Heart left ventricle (tissue), 13 donors: ENCODE measurements around the gene ERH.
"Not testable (repeated sequence)": the region's sequence is repeated elsewhere in the genome, so short reads cannot be mapped to it uniquely, and the experiment has no call there.

Source experiments
- CTCF ChIP-seq, 12 donors: fragments of 200-600 bp; sonication (generic) in 4 of 12; IDR thresholded peaks; one replicate each; pipeline versions ENCODE4 v1.5.0 to v1.8.0; 2018 to 2022; ENCODE audit warnings: antibody characterized with exemption in 12 of 12, mild to moderate bottlenecking in 5 of 12
- POLR2A ChIP-seq, 2 donors: fragments of 450-650 bp; IDR thresholded peaks; one replicate each; pipeline ENCODE4 v1.6.1; 2017; ENCODE audit warnings: antibody characterized with exemption in 2 of 2, mild to moderate bottlenecking in 2 of 2, moderate library complexity in 2 of 2
- donor health status: ischemic (EF 13 %, LVEDD 7.1; RV severe dilation, severe dysfunction).
- donor health status: DM: no; HTN: yes; CAD: no.
- donor health status: DM: no; HTN: no; CAD: no.
- donor health status: ischemic (EF 25% LVEDD 6.9; RV normal size, moderate dysfunction).
- donor health status: ischemic (EF 25% LVEDD 5.7; RV mildly dilated, moderate dysfunction).
- donor health status: ischemic (EF 35%, LVEDD 5.7; RV mildly dilated, moderate dysfunction).
- donor health status: nonischemic (EF 11% LVEDD 7.7; RV severe dilation, severe dysfunction).
- donor health status: DM: yes; HTN: yes; CAD: no.
- donor health status: PGD.
- donor health status: ischemic (EF 29% LVEDD 5.4; RV normal size, mild dysfunction).
- donor health status: nonischemic (EF 23%, LVEDD 6.1; RV moderate dilation, normal function).

- not testable (repeated sequence) for TF ChIP-seq CTCF, POLR2A (IDR thresholded peaks at IDR 0.05)
Observed at GRCh38 chr14:69416087-69416486, 18.0 kb upstream of the ERH start.
